Astrocyte (in vitro differentiated cells and primary cell): ENCODE measurements around the gene RNASE1.

ENCODE experiments used
- EZH2 ChIP-seq: IDR thresholded peaks from 2 replicates; pipeline ENCODE4 v1.6.1; 2012; ENCODE audit warnings: mild to moderate bottlenecking, low read length, inconsistent platforms; ENCODE audit not compliant: insufficient read depth
- TF ChIP-seq, protein P1 (sequence below): IDR thresholded peaks from 2 replicates; pipeline ENCODE4 v1.5.1; 2011; ENCODE audit warnings: low read depth, mild to moderate bottlenecking, inconsistent platforms, low read length, moderate library complexity; ENCODE audit not compliant: insufficient read depth

DNA sequence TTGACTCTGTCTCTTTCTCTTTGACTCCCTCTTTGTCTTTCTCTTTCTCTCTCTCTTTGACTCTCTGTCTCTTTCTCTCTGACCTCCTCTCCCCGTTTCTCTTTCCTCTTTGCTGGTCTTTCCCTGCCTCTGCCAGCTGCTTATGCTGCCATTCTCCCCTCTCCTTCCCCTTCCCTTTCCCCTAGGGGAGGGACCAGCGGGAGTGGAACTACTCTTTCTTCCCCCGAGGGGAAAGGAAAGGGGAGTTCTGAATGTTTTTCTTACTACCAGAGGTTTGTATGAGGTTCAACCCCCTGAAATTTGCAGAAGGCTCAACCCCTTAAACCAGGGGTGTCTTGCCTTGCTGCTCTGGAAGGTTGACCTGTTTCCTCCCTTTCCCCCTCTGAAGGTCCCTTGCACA lies 24.7 kb upstream of the RNASE1 start:
- TF ChIP-seq, protein P1, sequence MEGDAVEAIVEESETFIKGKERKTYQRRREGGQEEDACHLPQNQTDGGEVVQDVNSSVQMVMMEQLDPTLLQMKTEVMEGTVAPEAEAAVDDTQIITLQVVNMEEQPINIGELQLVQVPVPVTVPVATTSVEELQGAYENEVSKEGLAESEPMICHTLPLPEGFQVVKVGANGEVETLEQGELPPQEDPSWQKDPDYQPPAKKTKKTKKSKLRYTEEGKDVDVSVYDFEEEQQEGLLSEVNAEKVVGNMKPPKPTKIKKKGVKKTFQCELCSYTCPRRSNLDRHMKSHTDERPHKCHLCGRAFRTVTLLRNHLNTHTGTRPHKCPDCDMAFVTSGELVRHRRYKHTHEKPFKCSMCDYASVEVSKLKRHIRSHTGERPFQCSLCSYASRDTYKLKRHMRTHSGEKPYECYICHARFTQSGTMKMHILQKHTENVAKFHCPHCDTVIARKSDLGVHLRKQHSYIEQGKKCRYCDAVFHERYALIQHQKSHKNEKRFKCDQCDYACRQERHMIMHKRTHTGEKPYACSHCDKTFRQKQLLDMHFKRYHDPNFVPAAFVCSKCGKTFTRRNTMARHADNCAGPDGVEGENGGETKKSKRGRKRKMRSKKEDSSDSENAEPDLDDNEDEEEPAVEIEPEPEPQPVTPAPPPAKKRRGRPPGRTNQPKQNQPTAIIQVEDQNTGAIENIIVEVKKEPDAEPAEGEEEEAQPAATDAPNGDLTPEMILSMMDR = no peak
- TF ChIP-seq EZH2 = no peak
